ENCODE data around the gene RETN. TPM values are rescaled to one million over a fixed set of nuclear protein-coding genes. Genes with fewer than 3 reads are reported as not detected.
A peak's percentile ranks its signal among the peaks of the same experiment; 100 is the strongest.

RETN gene
- polyA plus RNA-seq, 3 donors = 42.1 to 119 (median 60.0) TPM

- Mint-ChIP-seq H3K27ac (peak overlapping the region in 1 of 7 donors; percentile 71), H3K27me3 (ENCODE audit: low read depth in 3 of 3) (peaks cover 0 to 2% (median 2%) of the 10 kb centered on the region in 3 donors), H3K9me3 (no peaks in the 10 kb centered on the region), H3K4me1 (peaks cover 44% of the 10 kb centered on the region), H3K36me3 (peaks cover 13 to 27% of the 10 kb centered on the region in 2 donors), H3K4me3 (no peak overlapping the region)
- H3K79me2 ChIP-seq (ENCODE audit: insufficient read depth, low read length) = peaks cover 24% of the 10 kb centered on the region
- no peak overlapping the region for H2AFZ ChIP-seq (ENCODE audit: insufficient read depth, low read depth, low read length, poor library complexity, severe bottlenecking)
- peaks cover 55% of the 10 kb centered on the region in 2 donors for H3K4me1 ChIP-seq (ENCODE audit: control insufficient read depth in 1 of 2, insufficient read depth in 2 of 2, low read length in 2 of 2)
- H3K36me3 ChIP-seq (replicated peaks in 1 of 2; ENCODE audit: control insufficient read depth in 1 of 2, insufficient read depth in 2 of 2, low read length in 2 of 2) = peaks cover 18 to 26% of the 10 kb centered on the region in 2 donors
- intact Hi-C loops (cut with micrococcal nuclease) = loop anchor here in 1 of 2 donors (10.0 kb wide), 1 partner anchor 105 kb away; no protein-coding TSS in a partner anchor
- H4K20me1 ChIP-seq (ENCODE audit: insufficient read depth, low read length) = peaks cover 3% of the 10 kb centered on the region
- H3K4me3 ChIP-seq (replicated peaks in 1 of 3; ENCODE audit: low read depth in 2 of 3, low read length in 3 of 3) = no peak overlapping the region
- no peak for DNase-seq
- H3K27me3 ChIP-seq (ENCODE audit: control insufficient read depth in 2 of 2, insufficient read depth in 2 of 2, low read length in 2 of 2) = no peaks in the 10 kb centered on the region
- WGBS (ENCODE audit: insufficient coverage) = 56% methylated on average over 2 of the region's 2 CpGs
- no peak for TF ChIP-seq CTCF (IDR thresholded peaks at IDR 0.05)
- no peak overlapping the region for H3K27ac ChIP-seq (ENCODE audit: low read depth in 1 of 2, low read length in 2 of 2)
- no peak overlapping the region for H3K4me2 ChIP-seq (replicated peaks; ENCODE audit: extremely low read depth, low read length, poor library complexity, severe bottlenecking)
- no peak overlapping the region for H3K9ac ChIP-seq (ENCODE audit: insufficient read depth, low read length, poor library complexity, severe bottlenecking)
- no peaks in the 10 kb centered on the region for H3K9me3 ChIP-seq (replicated peaks in 1 of 2; ENCODE audit: control insufficient read depth in 1 of 2, insufficient read depth in 1 of 2, low read length in 2 of 2)
Measured at GRCh38 chr19:7650148-7650547, 18.7 kb upstream of the RETN start.

- 1% methylated on average over 20 of the region's 28 CpGs for WGBS (ENCODE audit: insufficient coverage)
- H3K9me3 ChIP-seq (replicated peaks in 1 of 2; ENCODE audit: control insufficient read depth in 1 of 2, insufficient read depth in 1 of 2, low read length in 2 of 2) = no peaks in the 10 kb centered on the region
Measured at GRCh38 chr19:7652061-7652641, 16.7 kb upstream of the RETN start.

More at GRCh38 chr19:7652061-7652641, 16.7 kb upstream of the RETN start:
- H3K27ac ChIP-seq (ENCODE audit: low read depth in 1 of 2, low read length in 2 of 2) = peak overlapping the region; percentile 85 to 91
- H3K9ac ChIP-seq (ENCODE audit: insufficient read depth, low read length, poor library complexity, severe bottlenecking) = peak overlapping the region; percentile 62
- Mint-ChIP-seq H3K9me3 (peaks cover 0 to 2% (median 0%) of the 10 kb centered on the region in 7 donors), H3K4me3 (peak overlapping the region; percentile 47 to 48), H3K27me3 (ENCODE audit: low read depth in 3 of 3) (peaks cover 0 to 11% (median 2%) of the 10 kb centered on the region in 3 donors), H3K36me3 (peaks cover 9 to 12% of the 10 kb centered on the region in 2 donors), H3K27ac (peak overlapping the region; percentile 94 to 99 (median 98)), H3K4me1 (peaks cover 45% of the 10 kb centered on the region)
- no peak overlapping the region for H2AFZ ChIP-seq (ENCODE audit: insufficient read depth, low read depth, low read length, poor library complexity, severe bottlenecking)
- no peaks in the 10 kb centered on the region for H4K20me1 ChIP-seq (ENCODE audit: insufficient read depth, low read length)
- DNase-seq = peak; percentile 95 to 99 (median 98)
- intact Hi-C loops (cut with micrococcal nuclease) = loop anchor here in 1 of 2 donors (10.0 kb wide), 1 partner anchor 107 kb away; no protein-coding TSS in a partner anchor
- TF ChIP-seq CTCF (IDR thresholded peaks at IDR 0.05) = peak; percentile 95
- no peak overlapping the region for H3K4me3 ChIP-seq (replicated peaks in 1 of 3; ENCODE audit: low read depth in 2 of 3, low read length in 3 of 3)
- peaks cover 8 to 13% of the 10 kb centered on the region in 2 donors for H3K36me3 ChIP-seq (replicated peaks in 1 of 2; ENCODE audit: control insufficient read depth in 1 of 2, insufficient read depth in 2 of 2, low read length in 2 of 2)
- no peaks in the 10 kb centered on the region for H3K27me3 ChIP-seq (ENCODE audit: control insufficient read depth in 2 of 2, insufficient read depth in 2 of 2, low read length in 2 of 2)
- H3K4me1 ChIP-seq (ENCODE audit: control insufficient read depth in 1 of 2, insufficient read depth in 2 of 2, low read length in 2 of 2) = peaks cover 54 to 55% of the 10 kb centered on the region in 2 donors
- peaks cover 4% of the 10 kb centered on the region for H3K79me2 ChIP-seq (ENCODE audit: insufficient read depth, low read length)
- peak overlapping the region; percentile 40 for H3K4me2 ChIP-seq (replicated peaks; ENCODE audit: extremely low read depth, low read length, poor library complexity, severe bottlenecking)
